SK-N-SH treated with all-trans-retinoic acid at 6 μM for 48 hours (cell line): Measurements from ENCODE around the gene GOT1.

ENCODE experiments used
- ARNTL ChIP-seq: fragments of 450-650 bp; formaldehyde crosslinking; IDR thresholded peaks from 2 replicates; pipeline ENCODE4 v1.5.0; 2020; ENCODE audit warnings: low read depth, mild to moderate bottlenecking, moderate library complexity, borderline replicate concordance
- BACH2 ChIP-seq: fragments of 250-450 bp; sonication (Bioruptor Pico); IDR thresholded peaks from 2 replicates; pipeline ENCODE4 v1.9.0; 2021; ENCODE audit warnings: mild to moderate bottlenecking, borderline replicate concordance
- CREB5 ChIP-seq: fragments of 250-450 bp; sonication (Bioruptor Pico); IDR thresholded peaks from 2 replicates; pipeline ENCODE4 v1.5.1; 2020; ENCODE audit warnings: low read depth, mild to moderate bottlenecking, moderate library complexity
- ESRRG ChIP-seq: fragments of 250-450 bp; sonication (Bioruptor Pico); IDR thresholded peaks from 2 replicates; pipeline ENCODE4 v1.6.1; 2021; ENCODE audit warnings: mild to moderate bottlenecking
- RARB ChIP-seq: fragments of 250-450 bp; sonication (Bioruptor Pico); IDR thresholded peaks from 2 replicates; pipeline ENCODE4 v1.8.0; 2021; ENCODE audit warnings: mild to moderate bottlenecking, moderate library complexity
- TCF4 ChIP-seq: fragments of 250-450 bp; sonication (Bioruptor Pico); IDR thresholded peaks from 2 replicates; pipeline ENCODE4 v1.8.0; 2021; ENCODE audit warnings: mild to moderate bottlenecking, moderate library complexity, borderline replicate concordance
- TSHZ2 ChIP-seq: fragments of 250-450 bp; sonication (Bioruptor Pico); IDR thresholded peaks from 2 replicates; pipeline ENCODE4 v1.5.0; 2020; ENCODE audit warnings: mild to moderate bottlenecking, moderate library complexity
- ZC3H10 ChIP-seq: fragments of 250-450 bp; sonication (Bioruptor Pico); IDR thresholded peaks from 2 replicates; pipeline ENCODE4 v1.5.1; 2021; ENCODE audit warnings: mild to moderate bottlenecking, moderate library complexity
- ZFP30 ChIP-seq: fragments of 450-650 bp; formaldehyde crosslinking; IDR thresholded peaks from 2 replicates; pipeline ENCODE4 v1.5.0; 2022; ENCODE audit warnings: mild to moderate bottlenecking, moderate library complexity
- ZNF8 ChIP-seq: fragments of 450-650 bp; formaldehyde crosslinking; IDR thresholded peaks from 2 replicates; pipeline ENCODE4 v1.5.0; 2020; ENCODE audit warnings: mild to moderate bottlenecking, moderate library complexity
- TF ChIP-seq, protein P1 (sequence below): fragments of 250-450 bp; sonication (Bioruptor Pico); IDR thresholded peaks from 2 replicates; pipeline ENCODE4 v1.8.0; 2021; ENCODE audit warnings: low read depth, mild to moderate bottlenecking, moderate library complexity, borderline replicate concordance

GRCh38 chr10:99456931-99457288, 26.5 kb upstream of the GOT1 start:
- no peak for TF ChIP-seq ARNTL (CRISPR knock-in tag)
- no peak for TF ChIP-seq ESRRG (CRISPR knock-in tag)
- TF ChIP-seq TSHZ2 (CRISPR knock-in tag) = no peak
- TF ChIP-seq BACH2 (CRISPR knock-in tag) = no peak
- TF ChIP-seq ZNF8 (CRISPR knock-in tag) = no peak
- TF ChIP-seq, protein P1, sequence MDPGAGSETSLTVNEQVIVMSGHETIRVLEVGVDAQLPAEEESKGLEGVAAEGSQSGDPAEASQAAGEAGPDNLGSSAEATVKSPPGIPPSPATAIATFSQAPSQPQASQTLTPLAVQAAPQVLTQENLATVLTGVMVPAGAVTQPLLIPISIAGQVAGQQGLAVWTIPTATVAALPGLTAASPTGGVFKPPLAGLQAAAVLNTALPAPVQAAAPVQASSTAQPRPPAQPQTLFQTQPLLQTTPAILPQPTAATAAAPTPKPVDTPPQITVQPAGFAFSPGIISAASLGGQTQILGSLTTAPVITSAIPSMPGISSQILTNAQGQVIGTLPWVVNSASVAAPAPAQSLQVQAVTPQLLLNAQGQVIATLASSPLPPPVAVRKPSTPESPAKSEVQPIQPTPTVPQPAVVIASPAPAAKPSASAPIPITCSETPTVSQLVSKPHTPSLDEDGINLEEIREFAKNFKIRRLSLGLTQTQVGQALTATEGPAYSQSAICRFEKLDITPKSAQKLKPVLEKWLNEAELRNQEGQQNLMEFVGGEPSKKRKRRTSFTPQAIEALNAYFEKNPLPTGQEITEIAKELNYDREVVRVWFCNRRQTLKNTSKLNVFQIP (CRISPR knock-in tag) = no peak
- TF ChIP-seq ZC3H10 = no peak
- no peak for TF ChIP-seq TCF4 (CRISPR knock-in tag)
- no peak for TF ChIP-seq ZFP30 (CRISPR knock-in tag)
- no peak for TF ChIP-seq RARB (CRISPR knock-in tag)
- TF ChIP-seq CREB5 (CRISPR knock-in tag) = no peak
